ENCODE data around the gene BBX.

BBX gene

DNA sequence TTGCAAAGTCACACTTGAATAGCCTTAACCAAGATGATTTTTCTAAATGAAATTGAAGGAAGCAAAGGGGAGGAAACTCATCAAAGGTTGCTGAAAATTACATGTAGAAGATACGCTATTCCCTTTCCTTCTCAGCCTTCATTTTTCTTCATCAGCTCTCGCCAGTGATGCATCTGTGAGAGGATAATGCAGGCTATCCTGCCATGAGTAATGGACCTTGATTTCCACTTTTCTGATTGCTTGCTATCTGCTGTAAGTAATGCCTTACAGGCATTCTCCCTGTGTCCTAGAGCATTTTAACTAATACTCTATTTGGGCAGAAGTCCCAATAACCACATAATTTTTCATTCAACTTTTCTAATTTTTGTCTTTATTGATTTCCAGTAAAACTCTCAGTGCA, 162.6 kb downstream of the BBX start:
- Histone ChIP-seq H3K14ac (ENCODE audit: low read length) (no peak overlapping the region), H3K79me1 (ENCODE audit: low read depth, low read length) (no peaks in the 10 kb centered on the region), H3K4ac (ENCODE audit: low read length) (no peak overlapping the region), H3K9ac (ENCODE audit: low read depth, low read length, poor library complexity) (no peak overlapping the region), H2AK5ac (ENCODE audit: low read depth, low read length) (no peak overlapping the region), H3K27ac (replicated peaks; ENCODE audit: low read length) (no peak overlapping the region), H3K4me2 (ENCODE audit: insufficient read depth, low read length, poor library complexity, severe bottlenecking) (no peak overlapping the region), H3K9me3 (replicated peaks in 1 of 2; ENCODE audit: control insufficient read depth in 2 of 2, insufficient read depth in 1 of 2, low read depth in 1 of 2, low read length in 2 of 2) (peaks cover 0 to 4% of the 10 kb centered on the region in 2 donors), H3K23ac (ENCODE audit: low read depth, low read length, poor library complexity) (no peak overlapping the region), H3K18ac (ENCODE audit: low read length) (no peak overlapping the region), H2BK12ac (ENCODE audit: low read length) (no peak overlapping the region), H3K36me3 (replicated peaks in 1 of 2; ENCODE audit: control insufficient read depth in 2 of 2, insufficient read depth in 2 of 2, low read length in 2 of 2) (no peaks in the 10 kb centered on the region), H4K91ac (ENCODE audit: low read depth, low read length, poor library complexity) (no peak overlapping the region), H3K27me3 (ENCODE audit: control insufficient read depth in 3 of 3, insufficient read depth in 3 of 3, low read depth in 1 of 3, low read length in 3 of 3) (no peaks in the 10 kb centered on the region), H2BK15ac (ENCODE audit: low read length) (no peak overlapping the region), H3K4me3 (ENCODE audit: low read length in 2 of 2) (no peak overlapping the region), H4K8ac (ENCODE audit: low read depth, low read length) (no peak overlapping the region), H2BK5ac (ENCODE audit: low read length) (no peak overlapping the region), H2BK120ac (ENCODE audit: low read depth, low read length) (no peak overlapping the region), H2AFZ (ENCODE audit: low read length) (no peak overlapping the region), H3K4me1 (ENCODE audit: control insufficient read depth in 2 of 2, insufficient read depth in 1 of 2, low read depth in 1 of 2, low read length in 2 of 2) (peaks cover 0 to 12% of the 10 kb centered on the region in 2 donors)
- WGBS, 2 donors (ENCODE audit: extremely low coverage in 2 of 2, insufficient read length in 2 of 2, insufficient replicate concordance in 1 of 2) = no CpG with 5 or more reads among the region's 2 CpGs
- no peak for DNase-seq (ENCODE audit: low spot score)

- no peak for DNase-seq (ENCODE audit: low spot score)
- no peak overlapping the region for H3K27ac ChIP-seq (replicated peaks; ENCODE audit: low read length)
- H4K8ac ChIP-seq (ENCODE audit: low read depth, low read length) = no peak overlapping the region
- no peaks in the 10 kb centered on the region for H3K9me3 ChIP-seq (replicated peaks in 1 of 2; ENCODE audit: control insufficient read depth in 2 of 2, insufficient read depth in 1 of 2, low read depth in 1 of 2, low read length in 2 of 2)
- H2AFZ ChIP-seq (ENCODE audit: low read length) = no peak overlapping the region
- no peak overlapping the region for H3K4me2 ChIP-seq (ENCODE audit: insufficient read depth, low read length, poor library complexity, severe bottlenecking)
- no peak overlapping the region for H2BK5ac ChIP-seq (ENCODE audit: low read length)
- H3K4me1 ChIP-seq (ENCODE audit: control insufficient read depth in 2 of 2, insufficient read depth in 1 of 2, low read depth in 1 of 2, low read length in 2 of 2) = peaks cover 0 to 12% of the 10 kb centered on the region in 2 donors
- H3K18ac ChIP-seq (ENCODE audit: low read length) = no peak overlapping the region
- H3K4ac ChIP-seq (ENCODE audit: low read length) = no peak overlapping the region
- H3K27me3 ChIP-seq (ENCODE audit: control insufficient read depth in 3 of 3, insufficient read depth in 3 of 3, low read depth in 1 of 3, low read length in 3 of 3) = no peaks in the 10 kb centered on the region
- H2AK5ac ChIP-seq (ENCODE audit: low read depth, low read length) = no peak overlapping the region
- H3K14ac ChIP-seq (ENCODE audit: low read length) = no peak overlapping the region
- no peak overlapping the region for H3K23ac ChIP-seq (ENCODE audit: low read depth, low read length, poor library complexity)
- no peak overlapping the region for H3K4me3 ChIP-seq (ENCODE audit: low read length in 2 of 2)
- no peaks in the 10 kb centered on the region for H3K79me1 ChIP-seq (ENCODE audit: low read depth, low read length)
- no peak overlapping the region for H2BK15ac ChIP-seq (ENCODE audit: low read length)
- no peak overlapping the region for H4K91ac ChIP-seq (ENCODE audit: low read depth, low read length, poor library complexity)
- H3K36me3 ChIP-seq (replicated peaks in 1 of 2; ENCODE audit: control insufficient read depth in 2 of 2, insufficient read depth in 2 of 2, low read length in 2 of 2) = no peaks in the 10 kb centered on the region
- WGBS, 2 donors (ENCODE audit: extremely low coverage in 2 of 2, insufficient read length in 2 of 2, insufficient replicate concordance in 1 of 2) = no CpG with 5 or more reads among the region's 5 CpGs
- no peak overlapping the region for H3K9ac ChIP-seq (ENCODE audit: low read depth, low read length, poor library complexity)
- H2BK12ac ChIP-seq (ENCODE audit: low read length) = no peak overlapping the region
- H2BK120ac ChIP-seq (ENCODE audit: low read depth, low read length) = no peak overlapping the region
Measured at GRCh38 chr3:107687056-107687581, 164.4 kb downstream of the BBX start.

DNA sequence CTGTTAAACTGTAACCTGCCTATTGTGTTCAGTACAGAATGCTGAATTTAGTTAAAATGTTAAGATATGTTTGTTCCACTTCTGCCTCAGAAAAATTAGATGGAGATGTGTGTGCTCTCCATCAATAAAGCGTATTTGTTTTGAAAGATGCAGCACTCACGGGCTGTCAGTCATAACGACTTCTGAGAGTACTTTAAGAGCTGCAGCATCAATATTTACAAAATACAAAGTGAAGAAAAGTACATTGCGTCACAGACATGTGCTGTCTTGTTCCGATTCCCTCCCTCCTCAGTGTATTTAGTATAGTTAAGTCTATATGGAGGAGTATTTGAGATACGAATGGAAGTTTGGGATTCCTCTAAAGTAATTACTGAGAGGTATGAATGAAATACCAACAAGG, 166.6 kb downstream of the BBX start:
- Histone ChIP-seq H3K27ac (replicated peaks; ENCODE audit: low read length) (no peak overlapping the region), H2AK5ac (ENCODE audit: low read depth, low read length) (no peak overlapping the region), H2BK12ac (ENCODE audit: low read length) (no peak overlapping the region), H3K9me3 (replicated peaks in 1 of 2; ENCODE audit: control insufficient read depth in 2 of 2, insufficient read depth in 1 of 2, low read depth in 1 of 2, low read length in 2 of 2) (no peaks in the 10 kb centered on the region), H3K4me2 (ENCODE audit: insufficient read depth, low read length, poor library complexity, severe bottlenecking) (no peak overlapping the region), H3K4ac (ENCODE audit: low read length) (no peak overlapping the region), H3K23ac (ENCODE audit: low read depth, low read length, poor library complexity) (no peak overlapping the region), H2BK5ac (ENCODE audit: low read length) (no peak overlapping the region), H3K36me3 (replicated peaks in 1 of 2; ENCODE audit: control insufficient read depth in 2 of 2, insufficient read depth in 2 of 2, low read length in 2 of 2) (no peaks in the 10 kb centered on the region), H3K79me1 (ENCODE audit: low read depth, low read length) (no peaks in the 10 kb centered on the region), H3K18ac (ENCODE audit: low read length) (no peak overlapping the region), H4K91ac (ENCODE audit: low read depth, low read length, poor library complexity) (no peak overlapping the region), H2BK15ac (ENCODE audit: low read length) (no peak overlapping the region), H3K9ac (ENCODE audit: low read depth, low read length, poor library complexity) (no peak overlapping the region), H3K14ac (ENCODE audit: low read length) (no peak overlapping the region), H3K4me3 (ENCODE audit: low read length in 2 of 2) (no peak overlapping the region), H2AFZ (ENCODE audit: low read length) (no peak overlapping the region), H3K27me3 (ENCODE audit: control insufficient read depth in 3 of 3, insufficient read depth in 3 of 3, low read depth in 1 of 3, low read length in 3 of 3) (no peaks in the 10 kb centered on the region), H2BK120ac (ENCODE audit: low read depth, low read length) (no peak overlapping the region), H4K8ac (ENCODE audit: low read depth, low read length) (no peak overlapping the region), H3K4me1 (ENCODE audit: control insufficient read depth in 2 of 2, insufficient read depth in 1 of 2, low read depth in 1 of 2, low read length in 2 of 2) (peaks cover 0 to 11% of the 10 kb centered on the region in 2 donors)
- no peak for DNase-seq (ENCODE audit: low spot score)
- WGBS, 2 donors (ENCODE audit: extremely low coverage in 2 of 2, insufficient read length in 2 of 2, insufficient replicate concordance in 1 of 2) = no CpG with 5 or more reads among the region's 6 CpGs

DNA sequence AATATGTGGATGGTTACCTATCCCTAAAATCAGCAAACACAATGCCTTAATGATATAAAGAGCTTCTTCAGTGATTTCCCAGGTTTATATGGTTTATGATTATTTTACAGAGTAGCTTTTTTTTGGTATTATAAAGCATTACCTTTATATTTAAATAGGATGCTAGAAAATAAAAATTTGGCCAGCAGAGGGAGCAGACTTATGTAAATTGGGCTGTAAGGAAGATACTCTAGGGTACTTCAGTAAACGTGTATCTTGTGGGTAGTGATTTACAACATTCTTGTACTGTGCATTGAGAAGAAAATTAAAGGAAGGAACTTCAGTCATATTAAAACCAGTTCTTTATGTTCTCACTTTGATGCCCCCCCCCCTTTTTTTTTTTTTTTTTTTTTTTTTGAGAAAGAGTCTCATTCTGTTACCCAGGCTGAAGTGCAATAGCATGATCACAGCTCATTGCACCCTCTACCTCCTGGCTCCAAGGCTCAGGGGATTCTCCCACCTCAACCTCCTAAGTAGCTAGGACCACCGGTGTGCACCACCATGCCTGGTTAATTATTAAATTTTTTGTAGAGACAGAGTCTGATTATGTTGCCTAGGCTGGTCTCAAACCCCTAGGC, 167.9 kb downstream of the BBX start:
- Histone ChIP-seq H3K4me1 (ENCODE audit: control insufficient read depth in 2 of 2, insufficient read depth in 1 of 2, low read depth in 1 of 2, low read length in 2 of 2) (no peaks in the 10 kb centered on the region), H2AK5ac (ENCODE audit: low read depth, low read length) (no peak overlapping the region), H3K14ac (ENCODE audit: low read length) (no peak overlapping the region), H2AFZ (ENCODE audit: low read length) (no peak overlapping the region), H4K91ac (ENCODE audit: low read depth, low read length, poor library complexity) (no peak overlapping the region), H3K9me3 (replicated peaks in 1 of 2; ENCODE audit: control insufficient read depth in 2 of 2, insufficient read depth in 1 of 2, low read depth in 1 of 2, low read length in 2 of 2) (no peaks in the 10 kb centered on the region), H3K27ac (replicated peaks; ENCODE audit: low read length) (no peak overlapping the region), H3K4ac (ENCODE audit: low read length) (no peak overlapping the region), H4K8ac (ENCODE audit: low read depth, low read length) (no peak overlapping the region), H2BK120ac (ENCODE audit: low read depth, low read length) (no peak overlapping the region), H3K4me2 (ENCODE audit: insufficient read depth, low read length, poor library complexity, severe bottlenecking) (no peak overlapping the region), H2BK12ac (ENCODE audit: low read length) (no peak overlapping the region), H2BK15ac (ENCODE audit: low read length) (no peak overlapping the region), H3K79me1 (ENCODE audit: low read depth, low read length) (no peaks in the 10 kb centered on the region), H3K27me3 (ENCODE audit: control insufficient read depth in 3 of 3, insufficient read depth in 3 of 3, low read depth in 1 of 3, low read length in 3 of 3) (no peaks in the 10 kb centered on the region), H3K36me3 (replicated peaks in 1 of 2; ENCODE audit: control insufficient read depth in 2 of 2, insufficient read depth in 2 of 2, low read length in 2 of 2) (no peaks in the 10 kb centered on the region), H2BK5ac (ENCODE audit: low read length) (no peak overlapping the region), H3K23ac (ENCODE audit: low read depth, low read length, poor library complexity) (no peak overlapping the region), H3K9ac (ENCODE audit: low read depth, low read length, poor library complexity) (no peak overlapping the region), H3K18ac (ENCODE audit: low read length) (no peak overlapping the region), H3K4me3 (ENCODE audit: low read length in 2 of 2) (no peak overlapping the region)
- WGBS, 2 donors (ENCODE audit: extremely low coverage in 2 of 2, insufficient read length in 2 of 2, insufficient replicate concordance in 1 of 2) = no CpG with 5 or more reads among the region's 2 CpGs
- no peak for DNase-seq (ENCODE audit: low spot score)
